Activated naive CD4-positive, alpha-beta T cell treated with anti-CD3 and anti-CD28 coated beads, Interleukin-2, amount 50 U/mL, for 72 hours (primary cell): ENCODE results near the gene CFP. TPM values are rescaled to one million over a fixed set of nuclear protein-coding genes. Genes with fewer than 3 reads are reported as not detected.

Source experiments
- ATAC-seq, 2 donors: fragments of 150-1000 bp; cut with Tn5 transposase; 2 replicates each; pipeline ENCODE4 v1.10.0; 2021; ENCODE audit warnings: mild to moderate bottlenecking in 2 of 2, moderate library complexity in 2 of 2
- DNase-seq, 2 donors: peaks; one replicate each; pipeline ENCODE4 v3.0.0; 2021 to 2022; ENCODE audit warnings: low spot score in 2 of 2
- H3K27ac Mint-ChIP-seq, 2 donors: one replicate each; pipeline ENCODE4 v1.8.0; 2022; ENCODE audit warnings: mild to moderate bottlenecking in 2 of 2, mixed read lengths in 2 of 2
- H3K36me3 Mint-ChIP-seq, 2 donors: one replicate each; pipeline ENCODE4 v1.8.0; 2022; ENCODE audit warnings: mixed read lengths in 2 of 2
- H3K9me3 Mint-ChIP-seq, 2 donors: one replicate each; pipeline ENCODE4 v1.8.0; 2022; ENCODE audit warnings: mixed read lengths in 2 of 2
- total RNA-seq, 2 donors: library from RNA; stranded (reverse); gene quantifications; one replicate each; pipeline ENCODE4 v1.2.3, GENCODE V29; 2022

Gene CFP
- total RNA-seq, 2 donors from 2014 or later, result 5.1 to 11.1 TPM

DNA sequence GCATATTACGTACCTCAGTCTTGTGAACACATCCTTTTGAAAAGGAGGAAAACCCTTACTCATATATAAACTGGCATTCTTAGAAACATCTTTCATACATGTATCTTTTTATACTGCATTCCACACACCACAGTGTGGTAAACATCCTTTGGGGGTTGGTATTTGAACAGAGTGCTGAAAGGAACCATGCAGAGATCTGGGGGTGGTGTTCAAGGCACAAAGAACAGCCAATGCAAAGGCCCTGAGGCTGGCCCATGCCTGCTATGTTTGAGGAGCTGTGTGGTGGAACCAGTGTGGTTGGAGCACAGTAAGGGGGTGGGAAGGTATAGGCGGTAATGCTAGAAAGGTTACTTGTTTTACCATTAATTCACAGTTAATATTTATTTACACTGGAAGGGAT lies 18.6 kb upstream of the CFP start:
- H3K36me3 Mint-ChIP-seq, result peaks cover 37 to 41% of the 10 kb centered on the region in 2 donors
- no peaks in the 10 kb centered on the region for H3K9me3 Mint-ChIP-seq
- peak overlapping the region; percentile 94 to 95 for H3K27ac Mint-ChIP-seq
- DNase-seq (no peak), ATAC-seq (peak in 1 of 2 donors; percentile 45)

GRCh38 chrX:47646636-47647035 lies 16.9 kb upstream of the CFP start:
- DNase-seq (no peak), ATAC-seq (no peak)
- no peak overlapping the region for H3K27ac Mint-ChIP-seq
- H3K36me3 Mint-ChIP-seq, result peaks cover 27 to 28% of the 10 kb centered on the region in 2 donors
- no peaks in the 10 kb centered on the region for H3K9me3 Mint-ChIP-seq

GRCh38 chrX:47645530-47645929 lies 15.8 kb upstream of the CFP start:
- ATAC-seq (no peak), DNase-seq (no peak)
- peaks cover 20 to 25% of the 10 kb centered on the region in 2 donors for H3K36me3 Mint-ChIP-seq
- H3K27ac Mint-ChIP-seq, result no peak overlapping the region
- H3K9me3 Mint-ChIP-seq, result no peaks in the 10 kb centered on the region

DNA sequence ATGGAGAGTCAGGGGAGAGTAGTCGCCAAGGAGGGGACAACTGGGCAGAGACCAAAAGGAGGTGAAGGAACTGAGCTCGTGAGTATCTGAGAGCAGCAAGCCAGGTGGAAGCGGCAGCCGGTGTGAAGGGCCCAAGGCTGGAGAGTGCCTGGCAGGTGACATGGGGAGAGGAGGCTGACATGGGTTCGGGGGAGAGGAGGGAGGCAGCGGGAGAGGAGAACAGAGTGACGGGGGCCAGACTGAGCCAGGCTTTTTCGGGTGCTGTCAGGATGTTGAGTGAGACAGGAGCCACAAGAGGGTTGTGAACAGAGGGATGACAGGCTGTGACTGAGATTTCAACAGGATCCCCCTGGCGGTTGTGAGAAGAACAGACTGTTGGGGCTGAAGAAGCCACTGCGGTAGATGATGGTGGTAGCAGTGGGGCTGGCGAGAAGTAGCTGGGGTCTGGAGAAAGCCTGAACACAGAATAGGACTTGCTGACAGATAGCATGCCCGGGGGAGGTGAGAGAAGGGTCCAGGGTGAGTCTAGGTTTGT lies 14.9 kb upstream of the CFP start:
- no peak for ATAC-seq
- H3K36me3 Mint-ChIP-seq, result peaks cover 27 to 32% of the 10 kb centered on the region in 2 donors
- peak overlapping the region; percentile 42 to 50 for H3K27ac Mint-ChIP-seq
- H3K9me3 Mint-ChIP-seq, result no peaks in the 10 kb centered on the region
- no peak for DNase-seq

DNA sequence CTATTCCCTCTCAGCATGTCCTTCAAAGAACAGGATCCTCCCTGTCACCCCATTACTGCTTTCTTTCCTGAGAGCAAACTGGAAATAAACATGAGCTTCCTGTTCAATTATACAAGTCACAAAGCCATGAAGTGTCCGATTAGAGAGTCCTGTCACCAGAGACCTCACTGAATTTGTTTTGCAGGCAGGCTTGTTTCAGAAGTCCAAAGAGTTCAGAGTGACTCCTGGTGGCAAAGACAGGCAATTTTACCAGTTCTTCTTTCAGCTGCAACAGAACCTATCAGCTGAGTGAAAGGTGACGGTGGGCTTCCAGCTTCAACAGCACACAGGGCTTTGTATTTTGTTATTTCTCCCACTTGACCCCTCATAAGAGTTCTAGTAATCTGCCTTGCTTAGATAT lies 14.2 kb upstream of the CFP start:
- no peak for DNase-seq
- Mint-ChIP-seq H3K27ac (peak overlapping the region; percentile 42 to 50), H3K36me3 (peaks cover 23 to 31% of the 10 kb centered on the region in 2 donors)

GRCh38 chrX:47638816-47639215 lies 9.1 kb upstream of the CFP start:
- ATAC-seq, result no peak

More for the DNA sequence above, 14.2 kb upstream of the CFP start:
- no peak for ATAC-seq
- H3K9me3 Mint-ChIP-seq, result no peaks in the 10 kb centered on the region

DNA sequence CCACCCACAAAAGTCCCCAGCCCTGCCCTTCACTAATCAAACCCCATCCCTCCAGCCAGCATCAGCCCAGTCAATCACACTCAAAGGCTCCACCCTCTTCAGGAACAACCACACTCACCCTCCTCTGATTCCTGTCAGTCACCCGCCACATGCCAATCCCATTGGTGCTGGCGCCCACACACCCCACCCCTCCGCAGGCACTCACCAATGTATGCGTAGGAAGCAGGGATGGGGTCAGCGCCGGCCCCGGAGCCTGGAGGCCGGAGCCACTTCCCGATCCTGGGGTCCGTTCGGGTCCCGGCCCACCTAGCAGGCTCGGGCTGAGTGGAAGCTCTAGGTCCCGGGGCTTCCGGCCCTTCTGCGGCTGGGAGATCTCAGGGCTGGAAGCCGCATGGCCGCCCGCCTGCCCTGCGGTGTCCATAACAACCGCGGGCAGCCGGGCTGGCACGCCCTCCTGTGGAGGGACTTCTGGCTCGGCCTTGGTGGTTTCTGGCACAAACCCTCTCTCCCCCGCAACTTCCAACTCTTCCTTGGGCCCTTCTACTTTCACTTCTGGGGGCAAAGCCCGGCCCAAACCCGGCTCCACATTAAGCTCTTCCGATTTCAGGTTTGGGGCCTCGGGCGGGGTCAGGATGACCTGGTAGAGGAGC lies 7.9 kb upstream of the CFP start:
- peaks cover 16 to 48% of the 10 kb centered on the region in 2 donors for H3K36me3 Mint-ChIP-seq
- peak in 1 of 2 donors; percentile 60 for DNase-seq
- peak overlapping the region in 1 of 2 donors; percentile 73 for H3K27ac Mint-ChIP-seq
- peak; percentile 51 to 66 for ATAC-seq
- no peaks in the 10 kb centered on the region for H3K9me3 Mint-ChIP-seq

More at GRCh38 chrX:47638816-47639215, 9.1 kb upstream of the CFP start:
- H3K36me3 Mint-ChIP-seq, result peaks cover 16 to 48% of the 10 kb centered on the region in 2 donors
- DNase-seq, result no peak
- peak overlapping the region in 1 of 2 donors; percentile 84 for H3K27ac Mint-ChIP-seq
- H3K9me3 Mint-ChIP-seq, result no peaks in the 10 kb centered on the region

GRCh38 chrX:47634871-47635575 lies 5.3 kb upstream of the CFP start:
- Mint-ChIP-seq H3K27ac (no peak overlapping the region), H3K36me3 (peaks cover 12 to 37% of the 10 kb centered on the region in 2 donors), H3K9me3 (no peaks in the 10 kb centered on the region)
- ATAC-seq (peak; percentile 75 to 80), DNase-seq (no peak)

DNA sequence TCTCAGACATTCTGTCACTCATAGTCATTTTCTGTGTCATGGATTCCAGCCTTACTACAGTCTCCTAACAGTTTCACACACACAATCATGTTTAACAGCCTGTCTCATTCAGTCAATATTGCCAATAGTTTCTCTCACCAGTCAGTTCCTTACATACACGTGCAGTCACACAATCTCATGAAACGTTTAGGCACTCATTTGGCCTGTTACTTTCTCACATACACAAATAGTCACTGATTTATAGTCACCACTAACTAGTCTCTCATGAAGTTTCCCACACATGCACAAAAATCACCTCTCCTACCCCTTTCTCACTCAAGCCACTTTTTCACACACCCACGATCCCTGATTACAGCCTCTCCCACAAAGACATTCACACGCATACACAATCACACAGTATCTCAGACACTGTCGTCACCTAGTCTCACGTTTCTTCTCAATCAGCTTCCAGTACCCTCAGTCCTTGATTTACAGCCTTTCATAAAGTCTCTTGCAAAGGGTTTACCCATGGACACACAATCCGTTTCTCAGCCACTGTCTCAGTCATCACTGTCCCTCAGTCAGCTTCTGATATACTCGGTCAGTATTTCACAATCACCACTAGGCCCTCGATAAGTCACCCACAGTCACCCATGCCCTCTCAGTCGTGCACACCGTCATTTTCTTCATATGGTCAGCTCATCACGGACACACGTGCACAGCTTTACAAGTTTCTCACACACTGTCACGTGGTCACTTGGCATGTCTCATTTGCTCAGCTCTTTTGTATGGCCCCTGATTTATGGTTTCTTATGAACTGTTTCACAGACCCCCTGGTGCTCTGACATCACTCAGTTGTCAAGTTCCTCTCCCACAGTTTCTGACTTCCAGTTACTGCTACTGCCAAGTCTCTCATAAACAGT lies 4.2 kb upstream of the CFP start:
- no peak for DNase-seq
- no peak for ATAC-seq
- Mint-ChIP-seq H3K27ac (no peak overlapping the region), H3K36me3 (peaks cover 6 to 28% of the 10 kb centered on the region in 2 donors), H3K9me3 (no peaks in the 10 kb centered on the region)

DNA sequence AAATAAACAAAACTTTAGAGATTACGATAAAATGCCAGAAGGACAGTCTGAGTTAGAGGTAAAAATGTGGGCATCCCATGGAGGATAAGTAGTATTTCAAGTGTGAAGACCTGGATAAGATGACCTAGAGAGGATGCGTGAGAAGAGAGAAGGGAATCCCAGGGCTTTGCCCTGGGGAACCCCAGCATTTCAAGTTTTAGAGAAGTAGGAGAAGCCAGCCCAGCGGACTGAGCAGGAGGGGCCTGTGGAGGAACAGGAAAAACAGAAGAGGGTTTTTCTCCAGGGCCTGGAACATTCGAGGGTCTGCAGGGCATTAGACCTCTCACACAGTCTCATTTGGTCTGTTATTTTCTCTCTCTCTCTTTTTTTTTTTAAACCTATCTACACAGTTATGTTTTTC lies 2.9 kb upstream of the CFP start:
- H3K9me3 Mint-ChIP-seq, result no peaks in the 10 kb centered on the region
- DNase-seq (no peak), ATAC-seq (no peak)
- no peak overlapping the region for H3K27ac Mint-ChIP-seq
- H3K36me3 Mint-ChIP-seq, result peaks cover 6 to 16% of the 10 kb centered on the region in 2 donors

DNA sequence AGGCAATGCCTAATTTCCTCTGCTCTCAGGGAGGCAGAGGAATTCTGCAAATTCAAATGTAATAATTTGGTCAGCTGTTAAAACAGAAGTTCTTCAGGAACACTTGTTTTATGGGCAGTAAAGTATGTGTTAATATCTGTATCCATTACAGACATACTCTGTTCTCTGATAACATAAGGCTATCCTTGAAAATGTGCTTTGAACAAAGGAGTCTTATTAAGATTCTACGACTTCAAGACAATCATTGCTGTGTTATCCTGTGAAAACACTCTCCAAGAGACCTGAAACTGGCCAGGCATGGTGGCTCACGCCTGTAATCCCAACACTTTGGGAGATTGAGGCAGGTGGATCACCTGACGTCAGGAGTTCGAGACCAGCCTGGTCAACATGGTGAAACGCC lies 1.9 kb upstream of the CFP start:
- Mint-ChIP-seq H3K9me3 (no peaks in the 10 kb centered on the region), H3K27ac (no peak overlapping the region), H3K36me3 (peaks cover 0 to 7% of the 10 kb centered on the region in 2 donors)
- ATAC-seq (no peak), DNase-seq (no peak)

- ATAC-seq (peak in 1 of 2 donors; percentile 29), DNase-seq (no peak)
- no peaks in the 10 kb centered on the region for H3K36me3 Mint-ChIP-seq
- H3K9me3 Mint-ChIP-seq, result no peaks in the 10 kb centered on the region
- peak overlapping the region; percentile 9 to 88 for H3K27ac Mint-ChIP-seq
These were observed 748 bp downstream of the CFP start for GRCh38 chrX:47628982-47629381.

DNA sequence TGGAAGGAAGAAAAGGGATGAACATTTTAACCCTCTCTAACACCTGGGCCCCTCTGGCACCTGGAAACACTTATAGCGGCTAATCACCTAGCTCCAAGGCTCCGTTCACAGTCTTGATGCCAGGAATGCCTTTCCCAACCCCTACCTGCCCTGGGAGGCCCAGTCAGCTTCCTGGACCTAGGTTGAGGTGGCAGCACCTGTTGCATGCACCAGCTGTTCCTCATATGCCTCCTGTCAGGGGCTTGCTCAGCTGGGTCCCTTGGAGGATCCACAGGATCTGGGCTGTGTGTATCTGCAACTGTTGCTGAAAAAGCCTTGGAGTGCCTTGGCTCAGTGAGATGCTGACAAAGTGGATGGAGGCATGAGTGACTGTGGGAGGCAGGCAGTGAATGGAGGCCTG lies 4.4 kb downstream of the CFP start:
- no peaks in the 10 kb centered on the region for H3K36me3 Mint-ChIP-seq
- H3K27ac Mint-ChIP-seq, result no peak overlapping the region
- DNase-seq (no peak), ATAC-seq (no peak)
- H3K9me3 Mint-ChIP-seq, result no peaks in the 10 kb centered on the region

GRCh38 chrX:47623540-47624027 lies 6.1 kb downstream of the CFP start:
- H3K36me3 Mint-ChIP-seq, result no peaks in the 10 kb centered on the region
- no peak overlapping the region for H3K27ac Mint-ChIP-seq
- DNase-seq, result no peak
- no peaks in the 10 kb centered on the region for H3K9me3 Mint-ChIP-seq
- peak; percentile 42 to 69 for ATAC-seq

- no peak for ATAC-seq
- H3K9me3 Mint-ChIP-seq, result no peaks in the 10 kb centered on the region
- no peak for DNase-seq
- no peaks in the 10 kb centered on the region for H3K36me3 Mint-ChIP-seq
- no peak overlapping the region for H3K27ac Mint-ChIP-seq
These were observed 7.9 kb downstream of the CFP start for GRCh38 chrX:47621851-47622250.

GRCh38 chrX:47620303-47620685 lies 9.4 kb downstream of the CFP start:
- DNase-seq (no peak), ATAC-seq (peak in 1 of 2 donors; percentile 8)
- H3K36me3 Mint-ChIP-seq, result no peaks in the 10 kb centered on the region
- H3K27ac Mint-ChIP-seq, result peak overlapping the region in 1 of 2 donors; percentile 75
- no peaks in the 10 kb centered on the region for H3K9me3 Mint-ChIP-seq
